Articular chondrocyte of knee joint (primary cell): ENCODE measurements around the gene RNF169. TPM values are rescaled to one million over a fixed set of nuclear protein-coding genes. Genes with fewer than 3 reads are reported as not detected.

Experiments
- small RNA-seq: library from RNA; depleted of rRNA; stranded (forward); fragments of <200 nt; gene quantifications from one replicate; pipeline ENCODE3, GENCODE V24; 2012
- total RNA-seq: library from RNA; depleted of rRNA; stranded (reverse); fragments of >200 nt; gene quantifications from 2 replicates; pipeline ENCODE4 v1.2.3, GENCODE V29; 2012

Gene RNF169, protein sequence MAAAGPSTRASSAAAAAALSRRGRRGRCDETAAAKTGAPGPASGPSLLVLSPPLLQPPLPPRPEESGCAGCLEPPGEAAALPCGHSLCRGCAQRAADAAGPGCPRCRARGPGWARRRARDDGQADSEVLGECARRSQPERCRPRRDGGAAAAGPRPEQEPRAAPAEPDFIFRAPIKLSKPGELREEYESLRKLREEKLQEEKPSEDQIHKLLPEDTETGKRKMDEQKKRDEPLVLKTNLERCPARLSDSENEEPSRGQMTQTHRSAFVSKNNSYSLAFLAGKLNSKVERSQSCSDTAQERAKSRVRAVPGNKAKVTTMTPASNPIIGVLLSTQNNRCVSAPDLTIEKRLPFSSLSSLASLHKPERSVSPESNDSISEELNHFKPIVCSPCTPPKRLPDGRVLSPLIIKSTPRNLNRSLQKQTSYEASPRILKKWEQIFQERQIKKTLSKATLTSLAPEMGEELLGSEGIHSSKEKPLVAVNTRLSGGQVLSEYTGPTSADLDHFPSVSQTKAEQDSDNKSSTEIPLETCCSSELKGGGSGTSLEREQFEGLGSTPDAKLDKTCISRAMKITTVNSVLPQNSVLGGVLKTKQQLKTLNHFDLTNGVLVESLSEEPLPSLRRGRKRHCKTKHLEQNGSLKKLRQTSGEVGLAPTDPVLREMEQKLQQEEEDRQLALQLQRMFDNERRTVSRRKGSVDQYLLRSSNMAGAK
- total RNA-seq = 35.7 and 39.6 TPM in 2 replicates

GRCh38 chr11:74748211-74749126 is at the start of gene RNF169:
TSS of gene RNF169 (plus strand) at chr11:74748849. CDS start at chr11:74748881, 32 bp downstream.

DNA sequence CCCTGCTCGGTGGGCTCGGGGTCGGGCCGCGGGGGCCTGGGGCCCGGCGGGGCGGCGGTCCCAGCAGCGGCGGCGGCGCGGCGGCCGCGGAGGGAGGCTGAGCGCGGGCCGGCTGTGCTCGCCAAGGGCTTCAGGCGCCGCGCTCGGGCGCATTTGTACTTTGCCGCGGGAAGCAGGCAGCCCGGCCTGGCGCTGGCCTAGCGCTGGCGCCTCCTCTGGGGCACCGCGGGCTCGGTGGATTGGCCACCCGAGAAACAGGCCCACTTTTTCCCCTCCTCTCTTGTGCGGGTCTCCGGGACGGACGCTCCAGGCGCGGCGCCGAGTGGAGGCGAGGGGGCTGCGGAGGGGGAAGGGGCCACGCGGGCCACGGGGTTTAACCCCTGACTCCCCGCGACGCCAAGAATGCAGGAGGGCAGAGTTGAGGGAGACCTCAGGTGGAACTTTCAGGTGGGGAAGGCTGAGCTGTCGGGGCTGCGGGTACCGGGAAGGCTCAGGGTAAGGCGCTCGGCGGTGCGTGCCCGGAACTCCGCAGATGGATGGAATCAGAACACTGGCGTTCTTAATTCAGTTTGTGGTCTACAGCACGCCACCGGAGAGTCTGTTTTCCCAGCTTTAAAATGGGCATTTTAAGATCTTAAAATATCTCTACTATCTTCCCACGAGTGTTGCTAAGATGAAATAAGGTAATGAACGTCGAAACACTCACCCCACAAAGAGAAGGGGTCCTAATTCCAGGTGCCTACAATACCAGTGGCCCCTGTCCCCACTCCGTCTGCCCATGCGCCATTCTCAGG is 17.2 kb upstream of the RNF169 start, which contains the start of gene CHRDL2:
Gene CHRDL2, minus strand, starts transcription at position 126 of the 794 bp plus-strand sequence. CDS start 538 bp downstream, outside the sequence.

Small RNA genes lying within 50 kb of the gene (small RNA-seq; reads per million reads assigned to genes)
- gene MIR4696 = not detected
- gene RN7SL239P = not detected

Other genes with a start within 250 kb of the RNF169 start
- gene POLD3, start 156.3 kb upstream of the RNF169 start, total RNA-seq = 17.0 and 18.4 TPM in 2 replicates
- gene CHRDL2, start 17.4 kb upstream of the RNF169 start, total RNA-seq = 0.39 TPM in 1 of 2 replicates, not detected in the other
- 11.4 and 29.3 TPM in 2 replicates for gene XRRA1, start 200.2 kb downstream of the RNF169 start, total RNA-seq
- gene SPCS2, start 200.4 kb downstream of the RNF169 start, total RNA-seq = 26.9 and 48.7 TPM in 2 replicates
- gene NEU3, start 240.1 kb downstream of the RNF169 start, total RNA-seq = 10.2 and 10.7 TPM in 2 replicates